H9 (cell line): ENCODE measurements around the gene FHOD3. TPM values are rescaled to one million over a fixed set of nuclear protein-coding genes. Genes with fewer than 3 reads are reported as not detected.

Experiments used
- DNase-seq: peaks from one replicate; pipeline ENCODE4 v3.0.0-alpha.2; 2017
- H2AFZ ChIP-seq: one replicate; pipeline ENCODE4 v1.6.1; 2013; ENCODE audit warnings: mild to moderate bottlenecking, low read length, control low read depth, moderate library complexity
- H2AK5ac ChIP-seq: 2 replicates; pipeline ENCODE4 v1.6.1; 2013; ENCODE audit warnings: low read length, control low read depth, mixed read lengths; ENCODE audit not compliant: insufficient read length
- H2BK120ac ChIP-seq: one replicate; pipeline ENCODE4 v1.6.1; 2013; ENCODE audit warnings: low read depth, mild to moderate bottlenecking, low read length, control low read depth, inconsistent platforms; ENCODE audit not compliant: poor library complexity, severe bottlenecking
- H2BK12ac ChIP-seq: 2 replicates; pipeline ENCODE4 v1.6.1; 2013; ENCODE audit warnings: low read length, control low read depth, mixed read lengths, low read depth; ENCODE audit not compliant: insufficient read length
- H2BK15ac ChIP-seq: 2 replicates; pipeline ENCODE4 v1.6.1; 2013; ENCODE audit warnings: low read depth, low read length, control low read depth
- H2BK20ac ChIP-seq: one replicate; pipeline ENCODE4 v1.6.1; 2013; ENCODE audit warnings: low read depth, mild to moderate bottlenecking, low read length, control low read depth, inconsistent platforms; ENCODE audit not compliant: poor library complexity, severe bottlenecking
- H2BK5ac ChIP-seq: 2 replicates; pipeline ENCODE4 v1.6.1; 2013; ENCODE audit warnings: low read length, control low read depth, mixed read lengths; ENCODE audit not compliant: insufficient read length
- H3K14ac ChIP-seq: 2 replicates; pipeline ENCODE4 v1.6.1; 2013; ENCODE audit warnings: low read length, control low read depth; ENCODE audit not compliant: insufficient read depth
- H3K18ac ChIP-seq: 2 replicates; pipeline ENCODE4 v1.6.1; 2013; ENCODE audit warnings: low read depth, mild to moderate bottlenecking, mixed read lengths, low read length, control low read depth; ENCODE audit not compliant: insufficient read length
- H3K23ac ChIP-seq: 2 replicates; pipeline ENCODE4 v1.6.1; 2013; ENCODE audit warnings: low read length, control low read depth, mixed read lengths, low read depth; ENCODE audit not compliant: insufficient read length
- H3K23me2 ChIP-seq: 2 replicates; pipeline ENCODE4 v1.6.1; 2013; ENCODE audit warnings: low read depth, mild to moderate bottlenecking, mixed read lengths, low read length, control low read depth; ENCODE audit not compliant: insufficient read length, poor library complexity, severe bottlenecking
- H3K27ac ChIP-seq: 2 replicates; pipeline ENCODE4 v1.5.1; 2013; ENCODE audit warnings: low read length, control low read depth, mixed read lengths, low read depth; ENCODE audit not compliant: insufficient read length
- H3K27me3 ChIP-seq: 2 replicates; pipeline ENCODE4 v1.6.1; 2013; ENCODE audit warnings: low read length, control low read depth, inconsistent platforms; ENCODE audit not compliant: insufficient read depth
- H3K4ac ChIP-seq: 2 replicates; pipeline ENCODE4 v1.6.1; 2013; ENCODE audit warnings: low read depth, mild to moderate bottlenecking, control low read depth, inconsistent platforms, low read length, moderate library complexity
- H3K4me1 ChIP-seq: 2 replicates; pipeline ENCODE4 v1.6.1; 2013; ENCODE audit warnings: low read length, control low read depth, inconsistent platforms; ENCODE audit not compliant: insufficient read depth
- H3K4me2 ChIP-seq: 2 replicates; pipeline ENCODE4 v1.6.1; 2013; ENCODE audit warnings: low read length, control low read depth, mixed read lengths; ENCODE audit not compliant: insufficient read length, insufficient read depth
- H3K56ac ChIP-seq: 2 replicates; pipeline ENCODE4 v1.6.1; 2013; ENCODE audit warnings: low read depth, mild to moderate bottlenecking, mixed read lengths, low read length, control low read depth; ENCODE audit not compliant: insufficient read length
- H3K79me1 ChIP-seq: 2 replicates; pipeline ENCODE4 v1.6.1; 2013; ENCODE audit warnings: low read depth, mild to moderate bottlenecking, moderate library complexity, low read length, control low read depth, inconsistent platforms; ENCODE audit not compliant: insufficient read depth, poor library complexity, severe bottlenecking
- H3K79me2 ChIP-seq: 2 replicates; pipeline ENCODE4 v1.6.1; 2013; ENCODE audit warnings: low read length, control low read depth, inconsistent platforms; ENCODE audit not compliant: insufficient read depth
- H3K9ac ChIP-seq: 2 replicates; pipeline ENCODE4 v1.6.1; 2013; ENCODE audit warnings: low read length, control low read depth, mixed read lengths; ENCODE audit not compliant: insufficient read length; ENCODE audit errors: extremely low read depth
- H3K9me3 ChIP-seq: one replicate; pipeline ENCODE4 v1.6.1; 2013; ENCODE audit warnings: low read depth, low read length, inconsistent platforms; ENCODE audit not compliant: control insufficient read depth
- H3T11ph ChIP-seq: one replicate; pipeline ENCODE4 v1.6.1; 2013; ENCODE audit warnings: mild to moderate bottlenecking, low read length, control low read depth, inconsistent platforms
- H4K20me1 ChIP-seq: one replicate; pipeline ENCODE4 v1.6.1; 2013; ENCODE audit not compliant: control insufficient read depth, insufficient read length, insufficient read depth
- H4K5ac ChIP-seq: 2 replicates; pipeline ENCODE4 v1.6.1; 2013; ENCODE audit warnings: low read depth, mild to moderate bottlenecking, mixed read lengths, low read length, control low read depth; ENCODE audit not compliant: insufficient read length
- H4K8ac ChIP-seq: replicated peaks from 2 replicates; pipeline ENCODE4 v1.6.1; 2013; ENCODE audit warnings: low read length, control low read depth, mixed read lengths, low read depth; ENCODE audit not compliant: insufficient read length
- H4K91ac ChIP-seq: 2 replicates; pipeline ENCODE4 v1.6.1; 2013; ENCODE audit warnings: low read depth, mild to moderate bottlenecking, moderate library complexity, mixed read lengths, low read length, control low read depth; ENCODE audit not compliant: insufficient read length
- H3K27ac Mint-ChIP-seq, 3 experiments: 2 replicates in 2 of 3; 3 replicates in 1 of 3; pipeline ENCODE4 v1.8.0; 2020 to 2021; ENCODE audit warnings: mixed read lengths in 3 of 3, mild to moderate bottlenecking in 1 of 3, moderate library complexity in 1 of 3
- H3K27me3 Mint-ChIP-seq: 2 replicates; pipeline ENCODE4 v1.8.0; 2021; ENCODE audit warnings: low read depth, mild to moderate bottlenecking, moderate library complexity, mixed read lengths
- H3K36me3 Mint-ChIP-seq, 3 experiments: 2 replicates in 2 of 3; 3 replicates in 1 of 3; pipeline ENCODE4 v1.8.0; 2020 to 2021; ENCODE audit warnings: low read depth in 3 of 3, mixed read lengths in 3 of 3; ENCODE audit not compliant: insufficient read depth in 1 of 3
- H3K4me1 Mint-ChIP-seq, 2 experiments: 2 replicates each; pipeline ENCODE4 v1.8.0; 2020; ENCODE audit warnings: mixed read lengths in 2 of 2
- H3K4me3 Mint-ChIP-seq, 2 experiments: 2 replicates in 1 of 2; 3 replicates in 1 of 2; pipeline ENCODE4 v1.8.0; 2020 to 2021; ENCODE audit warnings: mild to moderate bottlenecking in 2 of 2, mixed read lengths in 2 of 2, moderate library complexity in 1 of 2
- H3K9me3 Mint-ChIP-seq, 2 experiments: 2 replicates in 1 of 2; 3 replicates in 1 of 2; pipeline ENCODE4 v1.8.0; 2020; ENCODE audit warnings: mild to moderate bottlenecking in 2 of 2, mixed read lengths in 2 of 2, moderate library complexity in 1 of 2
- WGBS: extraction: QIAGEN DNeasy Blood & Tissue Kit; methylation state at CpG from one replicate; pipeline ENCODE4 v1.1.7; 2013; ENCODE audit warnings: missing lambda C conversion rate, low lambda C conversion rate, mixed read lengths; ENCODE audit not compliant: insufficient read length; ENCODE audit errors: extremely low coverage; 5-methylcytosine and 5-hydroxymethylcytosine counted together
- total RNA-seq: library from RNA; stranded (reverse); gene quantifications from 2 replicates; pipeline ENCODE4 v1.2.1, GENCODE V29; 2021
- TF ChIP-seq, protein P1 (sequence below): fragments of 200-600 bp; sonication (generic); conservative IDR thresholded peaks from 3 replicates; pipeline ENCODE4 v1.8.0; 2021; ENCODE audit warnings: antibody characterized with exemption, mild to moderate bottlenecking

Gene FHOD3
- total RNA-seq, 1 experiment from 2014 or later: 8.0 TPM

DNA sequence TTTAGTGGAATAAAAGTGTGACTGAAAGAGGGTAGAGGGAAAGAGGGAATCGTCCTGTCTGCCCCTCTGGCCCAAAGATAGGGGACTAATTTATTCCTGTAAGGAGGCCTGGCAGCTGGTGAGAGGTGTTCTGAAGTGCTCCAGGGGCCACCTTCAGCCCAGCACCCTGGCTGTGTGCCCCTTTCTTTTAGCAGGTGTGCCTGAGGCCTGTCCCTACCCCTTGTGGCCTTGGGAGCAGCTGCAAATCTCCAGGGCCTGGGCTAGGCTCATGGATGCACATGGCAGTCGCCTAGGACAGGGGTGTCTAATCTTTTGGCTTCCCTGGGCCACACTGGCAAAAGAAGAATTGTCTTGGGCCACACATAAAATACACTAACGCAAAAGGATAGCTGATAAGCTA, 37.3 kb downstream of the FHOD3 start:
- Histone ChIP-seq H2BK120ac (no peak overlapping the region), H3K79me1 (no peaks in the 10 kb centered on the region), H3K56ac (no peak overlapping the region), H3K4me1 (peaks cover 2% of the 10 kb centered on the region; the same call in 1 of the 2 replicates), H4K20me1 (no peaks in the 10 kb centered on the region), H3K18ac (no peak overlapping the region), H2AK5ac (no peak overlapping the region), H3K14ac (no peak overlapping the region), H3K9ac (no peak overlapping the region), H3K79me2 (no peaks in the 10 kb centered on the region), H2BK12ac (no peak overlapping the region), H3K4me2 (no peak overlapping the region), H3T11ph (no peak overlapping the region), H4K91ac (no peak overlapping the region), H2BK20ac (no peak overlapping the region), H3K4ac (no peak overlapping the region), H3K27me3 (no peaks in the 10 kb centered on the region), H4K8ac (no peak overlapping the region), H2AFZ (no peak overlapping the region), H3K23ac (no peak overlapping the region), H2BK15ac (no peak overlapping the region), H3K9me3 (no peaks in the 10 kb centered on the region), H3K27ac (no peak overlapping the region), H2BK5ac (no peak overlapping the region), H3K23me2 (no peaks in the 10 kb centered on the region), H4K5ac (no peak overlapping the region)
- H3K27ac Mint-ChIP-seq: no peak overlapping the region
- peaks cover 33 to 39% of the 10 kb centered on the region in 2 experiments for H3K4me1 Mint-ChIP-seq
- H3K9me3 Mint-ChIP-seq: no peaks in the 10 kb centered on the region
- TF ChIP-seq, protein P1, sequence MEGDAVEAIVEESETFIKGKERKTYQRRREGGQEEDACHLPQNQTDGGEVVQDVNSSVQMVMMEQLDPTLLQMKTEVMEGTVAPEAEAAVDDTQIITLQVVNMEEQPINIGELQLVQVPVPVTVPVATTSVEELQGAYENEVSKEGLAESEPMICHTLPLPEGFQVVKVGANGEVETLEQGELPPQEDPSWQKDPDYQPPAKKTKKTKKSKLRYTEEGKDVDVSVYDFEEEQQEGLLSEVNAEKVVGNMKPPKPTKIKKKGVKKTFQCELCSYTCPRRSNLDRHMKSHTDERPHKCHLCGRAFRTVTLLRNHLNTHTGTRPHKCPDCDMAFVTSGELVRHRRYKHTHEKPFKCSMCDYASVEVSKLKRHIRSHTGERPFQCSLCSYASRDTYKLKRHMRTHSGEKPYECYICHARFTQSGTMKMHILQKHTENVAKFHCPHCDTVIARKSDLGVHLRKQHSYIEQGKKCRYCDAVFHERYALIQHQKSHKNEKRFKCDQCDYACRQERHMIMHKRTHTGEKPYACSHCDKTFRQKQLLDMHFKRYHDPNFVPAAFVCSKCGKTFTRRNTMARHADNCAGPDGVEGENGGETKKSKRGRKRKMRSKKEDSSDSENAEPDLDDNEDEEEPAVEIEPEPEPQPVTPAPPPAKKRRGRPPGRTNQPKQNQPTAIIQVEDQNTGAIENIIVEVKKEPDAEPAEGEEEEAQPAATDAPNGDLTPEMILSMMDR: no peak
- no peak for DNase-seq
- H3K27me3 Mint-ChIP-seq: no peaks in the 10 kb centered on the region; the same call in 1 of the 2 replicates
- H3K36me3 Mint-ChIP-seq: peaks cover 0 to 1% (median 0%) of the 10 kb centered on the region in 3 experiments; a peak in 1 of 7 replicates
- no CpG with 5 or more reads among the region's 3 CpGs for WGBS
- H3K4me3 Mint-ChIP-seq: no peak overlapping the region
